Measurements from ENCODE around the gene CDCA7.

CDCA7 gene

GRCh38 chr2:173407646-173408045, 53.0 kb downstream of the CDCA7 start:
- TF ChIP-seq GLIS3 (CRISPR knock-in tag; IDR thresholded peaks at IDR 0.05) = no peak
- no peak for TF ChIP-seq ZFP3 (CRISPR knock-in tag; IDR thresholded peaks at IDR 0.05)
- no peak for TF ChIP-seq PATZ1 (CRISPR knock-in tag; IDR thresholded peaks at IDR 0.05; ENCODE audit: borderline replicate concordance)
- TF ChIP-seq ZNF70 (CRISPR knock-in tag; IDR thresholded peaks at IDR 0.05) = no peak
- TF ChIP-seq OSR1 (CRISPR knock-in tag; IDR thresholded peaks at IDR 0.05) = no peak
- TF ChIP-seq TSHZ2 (CRISPR knock-in tag; IDR thresholded peaks at IDR 0.05) = no peak
- ATAC-seq = no peak

GRCh38 chr2:173410579-173410978, 55.9 kb downstream of the CDCA7 start:
- no peak for ATAC-seq

GRCh38 chr2:173412628-173413027, 58.0 kb downstream of the CDCA7 start:
- TF ChIP-seq BACH2 (CRISPR knock-in tag; IDR thresholded peaks at IDR 0.05; ENCODE audit: borderline replicate concordance) = no peak
- TF ChIP-seq TSHZ2 (CRISPR knock-in tag; IDR thresholded peaks at IDR 0.05) = no peak
- no peak for TF ChIP-seq ISL1 (CRISPR knock-in tag; IDR thresholded peaks at IDR 0.05)
- no peak for TF ChIP-seq PATZ1 (CRISPR knock-in tag; IDR thresholded peaks at IDR 0.05; ENCODE audit: borderline replicate concordance)
- TF ChIP-seq ZNF565 (CRISPR knock-in tag; conservative IDR thresholded peaks at IDR 0.05; ENCODE audit: low read depth) = no peak
- TF ChIP-seq ARNTL (CRISPR knock-in tag; IDR thresholded peaks at IDR 0.05; ENCODE audit: borderline replicate concordance, low read depth) = no peak
- no peak for TF ChIP-seq OSR1 (CRISPR knock-in tag; IDR thresholded peaks at IDR 0.05)
- TF ChIP-seq ZC3H10 (CRISPR knock-in tag; IDR thresholded peaks at IDR 0.05) = no peak
- TF ChIP-seq GLIS3 (CRISPR knock-in tag; IDR thresholded peaks at IDR 0.05) = no peak
- no peak for TF ChIP-seq CREB5 (CRISPR knock-in tag; IDR thresholded peaks at IDR 0.05; ENCODE audit: low read depth)
- no peak for TF ChIP-seq TOX (CRISPR knock-in tag; IDR thresholded peaks at IDR 0.05; ENCODE audit: borderline replicate concordance)
- TF ChIP-seq ESRRG (CRISPR knock-in tag; IDR thresholded peaks at IDR 0.05) = no peak
- TF ChIP-seq ZFP30 (CRISPR knock-in tag; IDR thresholded peaks at IDR 0.05) = no peak
- no peak for TF ChIP-seq RARB (CRISPR knock-in tag; IDR thresholded peaks at IDR 0.05)
- no peak for TF ChIP-seq PPARA (CRISPR knock-in tag; IDR thresholded peaks at IDR 0.05; ENCODE audit: borderline replicate concordance)
- ATAC-seq = no peak

More at GRCh38 chr2:173410579-173410978, 55.9 kb downstream of the CDCA7 start:
- TF ChIP-seq SNAI2 (CRISPR knock-in tag; IDR thresholded peaks at IDR 0.05) = no peak
